AG09319 (cell line): Measurements from ENCODE around the gene NOLC1.
A peak's percentile ranks its signal among the peaks of the same experiment; 100 is the strongest.

Experiments
- DNase-seq: peaks from one replicate; pipeline ENCODE4 v3.0.0-alpha.2; 2010; ENCODE audit warnings: low read depth; ENCODE audit errors: extremely low read depth
- CTCF ChIP-seq: IDR thresholded peaks from 2 replicates; pipeline ENCODE4 v1.5.1; 2011; ENCODE audit warnings: low read depth, mild to moderate bottlenecking, inconsistent platforms, low read length, moderate library complexity

NOLC1 gene

GRCh38 chr10:102151774-102152544 lies at the start of gene NOLC1:
Gene NOLC1 (plus strand): TSS chr10:102152389. CDS start chr10:102152411, 22 bp downstream.
- TF ChIP-seq CTCF = no peak
- DNase-seq = peak; percentile 97

GRCh38 chr10:102102421-102102820 lies 49.8 kb upstream of the NOLC1 start:
- no peak for TF ChIP-seq CTCF
- DNase-seq = no peak

GRCh38 chr10:102106998-102107397 lies 45.2 kb upstream of the NOLC1 start:
- no peak for DNase-seq
- TF ChIP-seq CTCF = no peak

- no peak for DNase-seq
- no peak for TF ChIP-seq CTCF
Observed at GRCh38 chr10:102109166-102110116, 42.7 kb upstream of the NOLC1 start.

GRCh38 chr10:102111276-102111675 lies 40.9 kb upstream of the NOLC1 start:
- TF ChIP-seq CTCF = no peak
- DNase-seq = no peak

- TF ChIP-seq CTCF = peak; percentile 10
- DNase-seq = no peak
Observed at GRCh38 chr10:102112210-102112817, 39.9 kb upstream of the NOLC1 start.
